Islet of Langerhans (tissue), 1 donor: ENCODE measurements around the gene HIRIP3.

Source experiments
- FAIRE-seq: peaks from one replicate; lab custom pipeline; 2011; peaks lifted over from hg19 to GRCh38; lab: Jason Lieb, UNC

Gene HIRIP3

GRCh38 chr16:29983420-29984136 lies 11.8 kb downstream of the HIRIP3 start:
- no peak for FAIRE-seq

- FAIRE-seq: no peak
Observed at GRCh38 chr16:29982560-29983419, 12.6 kb downstream of the HIRIP3 start.

- no peak for FAIRE-seq
Observed at GRCh38 chr16:29978564-29979270, 16.7 kb downstream of the HIRIP3 start.

GRCh38 chr16:29978081-29978480 lies 17.3 kb downstream of the HIRIP3 start:
- no peak for FAIRE-seq

GRCh38 chr16:29977063-29977825 lies 18.2 kb downstream of the HIRIP3 start:
- no peak for FAIRE-seq

GRCh38 chr16:29975811-29976511 lies 19.5 kb downstream of the HIRIP3 start:
- no peak for FAIRE-seq

- FAIRE-seq: no peak
Observed at GRCh38 chr16:29975134-29975538, 20.3 kb downstream of the HIRIP3 start.

GRCh38 chr16:29974291-29975133 lies 20.9 kb downstream of the HIRIP3 start:
- no peak for FAIRE-seq

GRCh38 chr16:29973384-29974246 lies 21.8 kb downstream of the HIRIP3 start, which contains the start of gene TAOK2:
Gene TAOK2 (plus strand): TSS chr16:29973868. CDS start chr16:29977773, 3,905 bp downstream.
- no peak for FAIRE-seq

- FAIRE-seq: no peak
Observed at GRCh38 chr16:29972992-29973383, 22.4 kb downstream of the HIRIP3 start.

- FAIRE-seq: no peak
Observed at GRCh38 chr16:29972500-29972899, 22.9 kb downstream of the HIRIP3 start.

GRCh38 chr16:29971304-29971703 lies 24.1 kb downstream of the HIRIP3 start:
- no peak for FAIRE-seq

- FAIRE-seq: no peak
Observed at GRCh38 chr16:29968205-29968604, 27.2 kb downstream of the HIRIP3 start.

- FAIRE-seq: no peak
Observed at GRCh38 chr16:29963021-29963743, 32.2 kb downstream of the HIRIP3 start.

GRCh38 chr16:29962344-29962994 lies 32.9 kb downstream of the HIRIP3 start:
- FAIRE-seq: no peak

GRCh38 chr16:29961479-29962343 lies 33.7 kb downstream of the HIRIP3 start, which contains the start of gene TMEM219:
Gene TMEM219 (plus strand): TSS chr16:29962079. CDS start chr16:29963144, 1,065 bp downstream.
- no peak for FAIRE-seq

GRCh38 chr16:29961127-29961478 lies 34.3 kb downstream of the HIRIP3 start:
- no peak for FAIRE-seq
